ENCODE data around the gene PRDM4.
A peak's percentile ranks its signal among the peaks of the same experiment; 100 is the strongest.

PRDM4 gene

GRCh38 chr12:107779077-107779831 lies 18.3 kb upstream of the PRDM4 start:
- Mint-ChIP-seq H3K36me3 (no peaks in the 10 kb centered on the region), H3K27ac (no peak overlapping the region), H3K9me3 (no peaks in the 10 kb centered on the region), H3K4me1 (peaks cover 8% of the 10 kb centered on the region), H3K4me3 (no peak overlapping the region), H3K27me3 (peaks cover 39% of the 10 kb centered on the region)

- no peak overlapping the region for H3K27ac Mint-ChIP-seq
- no peaks in the 10 kb centered on the region for H3K36me3 Mint-ChIP-seq
- peaks cover 14% of the 10 kb centered on the region for H3K4me1 Mint-ChIP-seq
- no peak overlapping the region for H3K4me3 Mint-ChIP-seq
- peaks cover 46% of the 10 kb centered on the region for H3K27me3 Mint-ChIP-seq
- H3K9me3 Mint-ChIP-seq: no peaks in the 10 kb centered on the region
These were observed 17.6 kb upstream of the PRDM4 start for GRCh38 chr12:107778383-107779025.

- Mint-ChIP-seq H3K4me1 (peaks cover 14% of the 10 kb centered on the region), H3K27me3 (peaks cover 54% of the 10 kb centered on the region), H3K36me3 (peaks cover 3% of the 10 kb centered on the region), H3K27ac (no peak overlapping the region), H3K4me3 (no peak overlapping the region), H3K9me3 (no peaks in the 10 kb centered on the region)
These were observed 15.2 kb upstream of the PRDM4 start for GRCh38 chr12:107776171-107776570.

GRCh38 chr12:107775093-107775721 lies 14.3 kb upstream of the PRDM4 start:
- Mint-ChIP-seq H3K9me3 (no peaks in the 10 kb centered on the region), H3K27me3 (peaks cover 54% of the 10 kb centered on the region), H3K4me3 (peak overlapping the region; percentile 2), H3K4me1 (peaks cover 14% of the 10 kb centered on the region), H3K36me3 (peaks cover 3% of the 10 kb centered on the region), H3K27ac (no peak overlapping the region)

GRCh38 chr12:107774349-107775029 lies 13.6 kb upstream of the PRDM4 start, which contains the start of gene ASCL4:
Gene ASCL4 (plus strand): TSS chr12:107774704. CDS start chr12:107775219, 515 bp downstream.
- peak within 1 kb of the TSS; percentile 2 for H3K4me3 Mint-ChIP-seq
- H3K4me1 Mint-ChIP-seq: peaks cover 14% of the 10 kb centered on the region
- H3K36me3 Mint-ChIP-seq: peaks cover 3% of the 10 kb centered on the region
- H3K27me3 Mint-ChIP-seq: peaks cover 51% of the 10 kb centered on the region
- no peak within 1 kb of the TSS for H3K27ac Mint-ChIP-seq
- no peaks in the 10 kb centered on the region for H3K9me3 Mint-ChIP-seq

GRCh38 chr12:107767466-107767865 lies 6.5 kb upstream of the PRDM4 start:
- Mint-ChIP-seq H3K9me3 (no peaks in the 10 kb centered on the region), H3K27ac (no peak overlapping the region), H3K27me3 (peaks cover 4% of the 10 kb centered on the region), H3K4me1 (no peaks in the 10 kb centered on the region), H3K4me3 (no peak overlapping the region), H3K36me3 (no peaks in the 10 kb centered on the region)

- no peak overlapping the region for H3K27ac Mint-ChIP-seq
- peaks cover 2% of the 10 kb centered on the region for H3K27me3 Mint-ChIP-seq
- no peak overlapping the region for H3K4me3 Mint-ChIP-seq
- H3K4me1 Mint-ChIP-seq: no peaks in the 10 kb centered on the region
- no peaks in the 10 kb centered on the region for H3K9me3 Mint-ChIP-seq
- no peaks in the 10 kb centered on the region for H3K36me3 Mint-ChIP-seq
These were observed 4.4 kb upstream of the PRDM4 start for GRCh38 chr12:107765316-107765715.

- H3K4me3 Mint-ChIP-seq: no peak overlapping the region
- H3K27me3 Mint-ChIP-seq: no peaks in the 10 kb centered on the region
- H3K9me3 Mint-ChIP-seq: no peaks in the 10 kb centered on the region
- H3K4me1 Mint-ChIP-seq: peaks cover 7% of the 10 kb centered on the region
- H3K27ac Mint-ChIP-seq: no peak overlapping the region
- no peaks in the 10 kb centered on the region for H3K36me3 Mint-ChIP-seq
These were observed 3.7 kb upstream of the PRDM4 start for GRCh38 chr12:107764626-107765025.

GRCh38 chr12:107762874-107763273 lies 1.9 kb upstream of the PRDM4 start:
- no peaks in the 10 kb centered on the region for H3K9me3 Mint-ChIP-seq

GRCh38 chr12:107761502-107761904 lies 566 bp upstream of the PRDM4 start:
- H3K4me1 Mint-ChIP-seq: peaks cover 26% of the 10 kb centered on the region
- H3K27me3 Mint-ChIP-seq: no peaks in the 10 kb centered on the region

More at GRCh38 chr12:107762874-107763273, 1.9 kb upstream of the PRDM4 start:
- no peaks in the 10 kb centered on the region for H3K27me3 Mint-ChIP-seq
- peaks cover 22% of the 10 kb centered on the region for H3K4me1 Mint-ChIP-seq
- H3K36me3 Mint-ChIP-seq: no peaks in the 10 kb centered on the region
- no peak overlapping the region for H3K4me3 Mint-ChIP-seq
- H3K27ac Mint-ChIP-seq: no peak overlapping the region

GRCh38 chr12:107760207-107760808 lies 629 bp downstream of the PRDM4 start:
- no peaks in the 10 kb centered on the region for H3K27me3 Mint-ChIP-seq
- peak overlapping the region; percentile 94 for H3K4me3 Mint-ChIP-seq
- no peaks in the 10 kb centered on the region for H3K9me3 Mint-ChIP-seq
- H3K4me1 Mint-ChIP-seq: peaks cover 26% of the 10 kb centered on the region
- H3K27ac Mint-ChIP-seq: peak overlapping the region; percentile 91
- H3K36me3 Mint-ChIP-seq: peaks cover 2% of the 10 kb centered on the region

More at GRCh38 chr12:107761502-107761904, 566 bp upstream of the PRDM4 start:
- Mint-ChIP-seq H3K4me3 (peak overlapping the region; percentile 87), H3K27ac (peak overlapping the region; percentile 90), H3K9me3 (no peaks in the 10 kb centered on the region), H3K36me3 (peaks cover 1% of the 10 kb centered on the region)

- Mint-ChIP-seq H3K4me3 (peak overlapping the region; percentile 94), H3K9me3 (no peaks in the 10 kb centered on the region), H3K27me3 (no peaks in the 10 kb centered on the region), H3K36me3 (peaks cover 2% of the 10 kb centered on the region), H3K27ac (peak overlapping the region; percentile 91), H3K4me1 (peaks cover 26% of the 10 kb centered on the region)
These were observed 1.5 kb downstream of the PRDM4 start for GRCh38 chr12:107759410-107759809.

- peaks cover 9% of the 10 kb centered on the region for H3K36me3 Mint-ChIP-seq
- H3K9me3 Mint-ChIP-seq: no peaks in the 10 kb centered on the region
These were observed 11.9 kb downstream of the PRDM4 start for GRCh38 chr12:107749083-107749482.

GRCh38 chr12:107748472-107748871 lies 12.5 kb downstream of the PRDM4 start:
- Mint-ChIP-seq H3K4me3 (no peak overlapping the region), H3K27ac (no peak overlapping the region), H3K9me3 (no peaks in the 10 kb centered on the region), H3K4me1 (peaks cover 11% of the 10 kb centered on the region), H3K36me3 (peaks cover 9% of the 10 kb centered on the region), H3K27me3 (no peaks in the 10 kb centered on the region)

More at GRCh38 chr12:107749083-107749482, 11.9 kb downstream of the PRDM4 start:
- Mint-ChIP-seq H3K4me3 (no peak overlapping the region), H3K27me3 (no peaks in the 10 kb centered on the region), H3K27ac (no peak overlapping the region), H3K4me1 (peaks cover 16% of the 10 kb centered on the region)

- no peak overlapping the region for H3K27ac Mint-ChIP-seq
- peaks cover 4% of the 10 kb centered on the region for H3K4me1 Mint-ChIP-seq
These were observed 24.0 kb downstream of the PRDM4 start for GRCh38 chr12:107736914-107737313.

More at GRCh38 chr12:107736914-107737313, 24.0 kb downstream of the PRDM4 start:
- H3K9me3 Mint-ChIP-seq: no peaks in the 10 kb centered on the region
- H3K36me3 Mint-ChIP-seq: peaks cover 29% of the 10 kb centered on the region
- no peak overlapping the region for H3K4me3 Mint-ChIP-seq
- H3K27me3 Mint-ChIP-seq: no peaks in the 10 kb centered on the region

All from activated naive CD4-positive, alpha-beta T cell treated with anti-CD3 and anti-CD28 coated beads, Interleukin-2, amount 50 U/mL, for 24 hours (primary cell).